CD14-positive monocyte (primary cell): ENCODE data around the gene RRAD. TPM values are rescaled to one million over a fixed set of nuclear protein-coding genes. Genes with fewer than 3 reads are reported as not detected.

Experiments used
- DNase-seq, 3 donors: peaks; one replicate each; pipeline ENCODE4 v3.0.0-alpha.2; 2011 to 2022
- H2AFZ ChIP-seq: 2 replicates; pipeline ENCODE4 v1.6.0; 2012; ENCODE audit warnings: mild to moderate bottlenecking, low read depth, low read length, inconsistent platforms; ENCODE audit not compliant: insufficient read depth, poor library complexity, severe bottlenecking
- H3K27ac ChIP-seq, 2 donors: 1 replicate in 1 of 2; 2 replicates in 1 of 2; pipeline ENCODE4 v1.5.1; 2012 to 2013; ENCODE audit warnings: low read length in 2 of 2, control low read depth in 1 of 2, inconsistent platforms in 1 of 2, low read depth in 1 of 2, mild to moderate bottlenecking in 1 of 2
- H3K27me3 ChIP-seq, 2 donors: one replicate each; pipeline versions ENCODE4 v1.6.0 to v1.6.1; 2011 to 2013; ENCODE audit warnings: low read length in 2 of 2; ENCODE audit not compliant: control insufficient read depth in 2 of 2, insufficient read depth in 2 of 2
- H3K36me3 ChIP-seq, 2 donors: replicated peaks in 1 of 2; 1 replicate in 1 of 2; 2 replicates in 1 of 2; pipeline versions ENCODE4 v1.5.1 to v1.6.1; 2012 to 2013; ENCODE audit warnings: low read length in 2 of 2, control low read depth in 1 of 2, inconsistent platforms in 1 of 2, mild to moderate bottlenecking in 1 of 2; ENCODE audit not compliant: insufficient read depth in 2 of 2, control insufficient read depth in 1 of 2
- H3K4me1 ChIP-seq, 2 donors: 1 replicate in 1 of 2; 2 replicates in 1 of 2; pipeline versions ENCODE4 v1.5.1 to v1.6.1; 2012 to 2013; ENCODE audit warnings: low read length in 2 of 2, control low read depth in 1 of 2, inconsistent platforms in 1 of 2, mild to moderate bottlenecking in 1 of 2, moderate library complexity in 1 of 2; ENCODE audit not compliant: insufficient read depth in 2 of 2, control insufficient read depth in 1 of 2
- H3K4me2 ChIP-seq: replicated peaks from 2 replicates; pipeline ENCODE3; 2012; ENCODE audit warnings: low read length, moderate library complexity, mild to moderate bottlenecking; ENCODE audit not compliant: poor library complexity, severe bottlenecking; ENCODE audit errors: extremely low read depth
- H3K4me3 ChIP-seq, 3 experiments: fragments of 200-600 bp in 1 of 3; sonication (generic) in 1 of 3; replicated peaks in 1 of 3; 1 replicate in 2 of 3; 2 replicates in 1 of 3; pipeline ENCODE4 v1.5.1; 2011 to 2013; ENCODE audit warnings: low read length in 3 of 3, mild to moderate bottlenecking in 3 of 3, control low read depth in 2 of 3, low read depth in 2 of 3, inconsistent platforms in 1 of 3, moderate library complexity in 1 of 3
- H3K79me2 ChIP-seq: 2 replicates; pipeline ENCODE4 v1.6.0; 2012; ENCODE audit warnings: mild to moderate bottlenecking, control low read depth, inconsistent platforms, low read length, moderate library complexity; ENCODE audit not compliant: insufficient read depth
- H3K9ac ChIP-seq: 2 replicates; pipeline ENCODE4 v1.6.0; 2017; ENCODE audit warnings: low read length, mild to moderate bottlenecking; ENCODE audit not compliant: insufficient read depth, poor library complexity, severe bottlenecking
- H3K9me3 ChIP-seq, 2 donors: replicated peaks in 1 of 2; 1 replicate in 1 of 2; 2 replicates in 1 of 2; pipeline versions ENCODE4 v1.5.1 to v1.6.1; 2012 to 2013; ENCODE audit warnings: low read length in 2 of 2, control low read depth in 1 of 2; ENCODE audit not compliant: control insufficient read depth in 1 of 2, insufficient read depth in 1 of 2
- H4K20me1 ChIP-seq: 2 replicates; pipeline ENCODE4 v1.6.0; 2012; ENCODE audit warnings: mild to moderate bottlenecking, low read length, control low read depth, moderate library complexity; ENCODE audit not compliant: insufficient read depth
- H3K27ac Mint-ChIP-seq, 7 donors: one replicate each; pipeline ENCODE4 v1.8.0; 2020; ENCODE audit warnings: mild to moderate bottlenecking in 7 of 7, mixed read lengths in 7 of 7, moderate library complexity in 6 of 7, inconsistent platforms in 2 of 7
- H3K27me3 Mint-ChIP-seq, 3 donors: one replicate each; pipeline ENCODE4 v1.8.0; 2021 to 2022; ENCODE audit warnings: low read depth in 3 of 3, mild to moderate bottlenecking in 3 of 3, mixed read lengths in 3 of 3, moderate library complexity in 3 of 3, inconsistent platforms in 1 of 3
- H3K36me3 Mint-ChIP-seq, 2 donors: one replicate each; pipeline ENCODE4 v1.8.0; 2020; ENCODE audit warnings: mixed read lengths in 2 of 2, inconsistent platforms in 1 of 2, mild to moderate bottlenecking in 1 of 2
- H3K4me1 Mint-ChIP-seq: one replicate; pipeline ENCODE4 v1.8.0; 2020; ENCODE audit warnings: mild to moderate bottlenecking, mixed read lengths
- H3K4me3 Mint-ChIP-seq, 2 donors: one replicate each; pipeline ENCODE4 v1.8.0; 2020; ENCODE audit warnings: mild to moderate bottlenecking in 2 of 2, mixed read lengths in 2 of 2, moderate library complexity in 1 of 2
- H3K9me3 Mint-ChIP-seq, 7 donors: one replicate each; pipeline ENCODE4 v1.8.0; 2020 to 2022; ENCODE audit warnings: mixed read lengths in 7 of 7, mild to moderate bottlenecking in 6 of 7, moderate library complexity in 6 of 7, inconsistent platforms in 2 of 7
- whole genome bisulfite sequencing: methylation state at CpG from one replicate; pipeline ENCODE4 v1.1.5; 2013; ENCODE audit warnings: missing lambda C conversion rate; ENCODE audit not compliant: insufficient coverage; 5-methylcytosine and 5-hydroxymethylcytosine counted together
- intact Hi-C, 2 donors: fragments of 100-400 bp; cut with micrococcal nuclease; formaldehyde crosslinking; loops; one replicate each; pipeline versions ENCODE4 v1.15.0 to v1.15.1; 2023
- polyA plus RNA-seq, 3 donors: library from polyadenylated mRNA; depleted of rRNA in 1 of 3; unstranded in 2 of 3; stranded (reverse) in 1 of 3; fragments of 300-500 nt in 2 of 3; fragments of >200 nt in 1 of 3; fragmentation: Illumina TruSeq in 2 of 3; gene quantifications; 1 replicate in 2 of 3; 2 replicates in 1 of 3; pipeline ENCODE4 v1.2.3, GENCODE V29; 2012 to 2021
- TF ChIP-seq, protein P1 (sequence below): fragments of 200-600 bp; IDR thresholded peaks from one replicate; pipeline ENCODE4 v1.8.0; 2022; ENCODE audit warnings: antibody characterized with exemption, mild to moderate bottlenecking

The RRAD gene
- polyA plus RNA-seq, 3 donors = 0.42 to 1.9 (median 0.55) TPM

DNA sequence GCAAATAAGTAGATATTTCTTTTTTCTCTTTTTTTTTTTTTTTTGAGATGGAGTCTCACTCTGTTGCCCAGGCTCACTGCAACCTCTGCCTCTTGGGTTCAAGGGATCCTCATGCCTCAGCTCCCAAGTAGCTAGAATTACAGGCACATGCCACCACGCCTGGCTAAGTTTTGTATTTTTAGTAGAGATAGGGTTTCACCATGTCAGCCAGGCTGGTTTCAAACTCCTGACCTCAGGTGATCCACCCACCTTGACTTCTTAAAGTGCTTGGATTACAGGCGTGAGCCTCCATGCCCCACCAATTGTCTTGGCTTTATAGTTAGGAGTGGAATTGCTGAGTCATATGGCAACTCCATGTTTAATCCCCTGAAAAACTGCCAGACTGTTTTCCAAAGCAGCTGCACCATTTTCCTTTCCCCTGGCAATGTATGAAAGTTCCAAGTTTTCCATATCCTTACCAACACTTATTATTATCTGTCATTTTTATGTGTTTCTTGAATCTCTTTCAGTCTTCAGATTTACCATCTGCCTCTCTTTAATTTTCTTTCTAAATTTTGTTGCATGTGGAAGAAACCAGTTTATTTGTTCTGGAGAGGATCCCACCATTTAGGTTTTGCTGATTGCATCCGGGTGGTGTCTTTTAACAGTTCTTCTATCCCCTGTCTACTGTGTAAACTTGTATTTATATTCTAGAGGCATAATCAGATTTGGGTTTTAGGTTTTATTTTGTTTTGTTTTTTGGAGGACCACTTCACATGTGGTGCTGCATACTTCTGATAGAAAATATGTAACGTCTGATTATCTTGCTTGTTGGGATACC, 25.8 kb upstream of the RRAD start:
- Histone ChIP-seq H3K27ac (no peak overlapping the region), H3K4me3 (no peak overlapping the region), H3K9ac (no peak overlapping the region), H3K4me2 (no peak overlapping the region), H3K27me3 (peaks cover 27 to 50% of the 10 kb centered on the region in 2 donors), H3K79me2 (no peaks in the 10 kb centered on the region), H4K20me1 (no peaks in the 10 kb centered on the region), H2AFZ (no peak overlapping the region), H3K36me3 (no peaks in the 10 kb centered on the region), H3K9me3 (peaks cover 0 to 10% of the 10 kb centered on the region in 2 donors), H3K4me1 (peaks cover 17 to 18% of the 10 kb centered on the region in 2 donors)
- Mint-ChIP-seq H3K27ac (no peak overlapping the region), H3K9me3 (peaks cover 0 to 16% (median 9%) of the 10 kb centered on the region in 7 donors), H3K4me3 (peak overlapping the region in 1 of 2 donors; percentile 56), H3K36me3 (peaks cover 2 to 3% of the 10 kb centered on the region in 2 donors), H3K4me1 (peaks cover 23% of the 10 kb centered on the region), H3K27me3 (peaks cover 52 to 56% (median 55%) of the 10 kb centered on the region in 3 donors)
- no peak for DNase-seq
- 100% methylated on average over 2 of the region's 4 CpGs for WGBS
- TF ChIP-seq, protein P1, sequence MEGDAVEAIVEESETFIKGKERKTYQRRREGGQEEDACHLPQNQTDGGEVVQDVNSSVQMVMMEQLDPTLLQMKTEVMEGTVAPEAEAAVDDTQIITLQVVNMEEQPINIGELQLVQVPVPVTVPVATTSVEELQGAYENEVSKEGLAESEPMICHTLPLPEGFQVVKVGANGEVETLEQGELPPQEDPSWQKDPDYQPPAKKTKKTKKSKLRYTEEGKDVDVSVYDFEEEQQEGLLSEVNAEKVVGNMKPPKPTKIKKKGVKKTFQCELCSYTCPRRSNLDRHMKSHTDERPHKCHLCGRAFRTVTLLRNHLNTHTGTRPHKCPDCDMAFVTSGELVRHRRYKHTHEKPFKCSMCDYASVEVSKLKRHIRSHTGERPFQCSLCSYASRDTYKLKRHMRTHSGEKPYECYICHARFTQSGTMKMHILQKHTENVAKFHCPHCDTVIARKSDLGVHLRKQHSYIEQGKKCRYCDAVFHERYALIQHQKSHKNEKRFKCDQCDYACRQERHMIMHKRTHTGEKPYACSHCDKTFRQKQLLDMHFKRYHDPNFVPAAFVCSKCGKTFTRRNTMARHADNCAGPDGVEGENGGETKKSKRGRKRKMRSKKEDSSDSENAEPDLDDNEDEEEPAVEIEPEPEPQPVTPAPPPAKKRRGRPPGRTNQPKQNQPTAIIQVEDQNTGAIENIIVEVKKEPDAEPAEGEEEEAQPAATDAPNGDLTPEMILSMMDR = no peak
- intact Hi-C loops = no loop called here

DNA sequence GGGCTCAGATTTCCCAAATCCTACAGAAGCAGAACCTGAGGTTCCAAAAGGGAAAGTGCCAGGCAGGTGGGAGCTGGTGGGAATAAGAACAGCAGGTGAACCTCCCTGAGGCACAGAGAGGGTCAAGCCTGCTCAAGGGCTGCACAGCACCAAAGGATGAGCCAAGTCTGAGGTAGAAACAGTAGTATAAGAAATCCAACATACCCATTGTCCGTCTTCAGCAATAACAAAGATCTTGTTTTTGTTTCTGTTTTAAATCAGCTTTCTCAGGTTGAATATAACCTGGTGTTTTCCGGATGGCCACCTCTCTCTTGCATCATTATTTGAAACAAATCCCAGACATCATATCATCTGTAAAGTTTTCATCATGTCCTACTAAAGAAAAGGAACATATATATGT, 25.1 kb upstream of the RRAD start:
- H3K4me3 ChIP-seq = no peak overlapping the region
- Mint-ChIP-seq H3K4me3 (peak overlapping the region in 1 of 2 donors; percentile 66), H3K27me3 (peaks cover 52 to 56% (median 55%) of the 10 kb centered on the region in 3 donors), H3K4me1 (peaks cover 22% of the 10 kb centered on the region), H3K27ac (no peak overlapping the region), H3K36me3 (peaks cover 2 to 3% of the 10 kb centered on the region in 2 donors), H3K9me3 (peaks cover 0 to 16% (median 9%) of the 10 kb centered on the region in 7 donors)
- H2AFZ ChIP-seq = no peak overlapping the region
- H3K4me2 ChIP-seq = no peak overlapping the region
- no CpG with 5 or more reads among the region's 2 CpGs for WGBS
- no peak overlapping the region for H3K27ac ChIP-seq
- H3K4me1 ChIP-seq = peaks cover 17 to 18% of the 10 kb centered on the region in 2 donors
- no peak overlapping the region for H3K9ac ChIP-seq
- TF ChIP-seq, protein P1 = no peak
- H3K79me2 ChIP-seq = no peaks in the 10 kb centered on the region
- no peaks in the 10 kb centered on the region for H3K36me3 ChIP-seq
- H3K27me3 ChIP-seq = peaks cover 27 to 50% of the 10 kb centered on the region in 2 donors
- intact Hi-C loops = no loop called here
- no peak for DNase-seq
- H3K9me3 ChIP-seq = peaks cover 0 to 10% of the 10 kb centered on the region in 2 donors
- H4K20me1 ChIP-seq = no peaks in the 10 kb centered on the region
